Measurements from ENCODE around the gene ITGA2. TPM values are rescaled to one million over a fixed set of nuclear protein-coding genes. Genes with fewer than 3 reads are reported as not detected.

The ITGA2 gene
- total and polyA plus RNA-seq, 5 donors from 2014 or later, result 0.03 to 0.42 (median 0.06) TPM

GRCh38 chr5:53034832-53035231 lies 45.7 kb downstream of the ITGA2 start:
- ATAC-seq (ENCODE audit: low read depth in 2 of 2), result no peak
- no peaks in the 10 kb centered on the region for H3K9me3 ChIP-seq (ENCODE audit: control insufficient read depth in 2 of 2, low read length in 2 of 2)
- Mint-ChIP-seq H3K9me3 (peaks cover 0 to 3% (median 0%) of the 10 kb centered on the region in 7 donors), H3K27ac (no peak overlapping the region), H3K4me3 (no peak overlapping the region), H3K4me1 (peaks cover 4 to 18% (median 9%) of the 10 kb centered on the region in 4 donors), H3K36me3 (peaks cover 4% of the 10 kb centered on the region), H3K27me3 (no peaks in the 10 kb centered on the region)
- no peak overlapping the region for H3K27ac ChIP-seq (ENCODE audit: insufficient read depth, low read length, poor library complexity, severe bottlenecking)
- no peak overlapping the region for H3K4me3 ChIP-seq (ENCODE audit: low read depth, low read length)
- peaks cover 1% of the 10 kb centered on the region for H3K4me1 ChIP-seq (ENCODE audit: control insufficient read depth, insufficient read depth, low read length, poor library complexity, severe bottlenecking)
- no peaks in the 10 kb centered on the region for H3K36me3 ChIP-seq (ENCODE audit: control insufficient read depth, insufficient read depth, low read length)
- DNase-seq, result no peak
- H3K27me3 ChIP-seq (ENCODE audit: control insufficient read depth, insufficient read depth, low read length), result no peaks in the 10 kb centered on the region

GRCh38 chr5:53035868-53036381 lies 46.8 kb downstream of the ITGA2 start:
- Histone ChIP-seq H3K36me3 (ENCODE audit: control insufficient read depth, insufficient read depth, low read length) (no peaks in the 10 kb centered on the region), H3K4me3 (ENCODE audit: low read depth, low read length) (no peak overlapping the region), H3K27ac (ENCODE audit: insufficient read depth, low read length, poor library complexity, severe bottlenecking) (no peak overlapping the region), H3K4me1 (ENCODE audit: control insufficient read depth, insufficient read depth, low read length, poor library complexity, severe bottlenecking) (peaks cover 6% of the 10 kb centered on the region), H3K9me3 (ENCODE audit: control insufficient read depth in 2 of 2, low read length in 2 of 2) (no peaks in the 10 kb centered on the region), H3K27me3 (ENCODE audit: control insufficient read depth, insufficient read depth, low read length) (no peaks in the 10 kb centered on the region)
- Mint-ChIP-seq H3K27me3 (no peaks in the 10 kb centered on the region), H3K4me3 (no peak overlapping the region), H3K4me1 (peaks cover 11 to 29% (median 18%) of the 10 kb centered on the region in 4 donors), H3K36me3 (peaks cover 4% of the 10 kb centered on the region), H3K27ac (no peak overlapping the region), H3K9me3 (peaks cover 0 to 2% (median 0%) of the 10 kb centered on the region in 7 donors)
- DNase-seq (peak in 1 of 3 donors; percentile 32), ATAC-seq (ENCODE audit: low read depth in 2 of 2) (no peak)

GRCh38 chr5:53037141-53037859 lies 48.1 kb downstream of the ITGA2 start:
- H3K27me3 ChIP-seq (ENCODE audit: control insufficient read depth, insufficient read depth, low read length), result no peaks in the 10 kb centered on the region
- H3K36me3 ChIP-seq (ENCODE audit: control insufficient read depth, insufficient read depth, low read length), result no peaks in the 10 kb centered on the region
- H3K4me3 Mint-ChIP-seq, result no peak overlapping the region
- peaks cover 0 to 2% (median 0%) of the 10 kb centered on the region in 7 donors for H3K9me3 Mint-ChIP-seq
- no peak overlapping the region for H3K4me3 ChIP-seq (ENCODE audit: low read depth, low read length)
- no peak overlapping the region for H3K27ac Mint-ChIP-seq
- H3K27ac ChIP-seq (ENCODE audit: insufficient read depth, low read length, poor library complexity, severe bottlenecking), result no peak overlapping the region
- ATAC-seq (ENCODE audit: low read depth in 2 of 2) (no peak), DNase-seq (no peak)
- peaks cover 4% of the 10 kb centered on the region for H3K36me3 Mint-ChIP-seq
- peaks cover 15 to 39% (median 21%) of the 10 kb centered on the region in 4 donors for H3K4me1 Mint-ChIP-seq
- no peaks in the 10 kb centered on the region for H3K27me3 Mint-ChIP-seq
- peaks cover 14% of the 10 kb centered on the region for H3K4me1 ChIP-seq (ENCODE audit: control insufficient read depth, insufficient read depth, low read length, poor library complexity, severe bottlenecking)
- H3K9me3 ChIP-seq (ENCODE audit: control insufficient read depth in 2 of 2, low read length in 2 of 2), result no peaks in the 10 kb centered on the region

DNA sequence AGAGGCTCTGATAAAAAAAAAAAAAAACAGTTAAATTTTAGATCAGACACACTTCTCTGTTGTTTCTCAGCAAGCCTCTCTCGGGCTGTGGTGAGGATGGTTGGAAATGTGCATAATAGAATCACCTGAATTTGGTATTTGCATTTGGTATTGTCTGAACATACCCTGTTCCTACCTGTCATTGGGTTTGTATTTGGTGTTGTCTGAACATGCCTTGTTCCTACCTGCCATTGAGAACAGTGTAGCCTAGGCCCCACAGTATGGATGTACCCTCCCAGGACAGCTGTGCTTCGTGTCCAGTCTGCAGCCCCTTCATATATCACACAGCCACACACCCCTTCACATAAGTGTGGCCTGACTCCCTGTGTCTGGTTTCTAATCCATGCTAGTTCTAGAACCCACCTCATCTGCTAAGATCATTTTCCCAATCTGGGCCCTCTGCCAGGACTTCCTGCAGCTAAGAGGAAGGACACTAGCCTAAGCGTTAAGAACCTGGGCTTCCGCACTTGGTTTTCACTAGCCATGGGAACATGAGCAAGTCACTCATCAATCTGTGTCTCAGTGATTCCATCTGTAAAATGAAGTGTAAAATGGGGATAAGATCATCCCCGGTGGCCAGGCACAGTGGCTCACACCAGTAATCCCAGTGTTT lies 49.2 kb downstream of the ITGA2 start:
- Mint-ChIP-seq H3K27me3 (no peaks in the 10 kb centered on the region), H3K4me3 (no peak overlapping the region), H3K36me3 (peaks cover 4% of the 10 kb centered on the region), H3K9me3 (peaks cover 0 to 2% (median 0%) of the 10 kb centered on the region in 7 donors), H3K27ac (no peak overlapping the region), H3K4me1 (peaks cover 15 to 39% (median 21%) of the 10 kb centered on the region in 4 donors)
- Histone ChIP-seq H3K4me1 (ENCODE audit: control insufficient read depth, insufficient read depth, low read length, poor library complexity, severe bottlenecking) (peaks cover 14% of the 10 kb centered on the region), H3K36me3 (ENCODE audit: control insufficient read depth, insufficient read depth, low read length) (no peaks in the 10 kb centered on the region), H3K27me3 (ENCODE audit: control insufficient read depth, insufficient read depth, low read length) (no peaks in the 10 kb centered on the region), H3K4me3 (ENCODE audit: low read depth, low read length) (no peak overlapping the region), H3K27ac (ENCODE audit: insufficient read depth, low read length, poor library complexity, severe bottlenecking) (no peak overlapping the region), H3K9me3 (ENCODE audit: control insufficient read depth in 2 of 2, low read length in 2 of 2) (no peaks in the 10 kb centered on the region)
- ATAC-seq (ENCODE audit: low read depth in 2 of 2), result no peak
- DNase-seq, result no peak

DNA sequence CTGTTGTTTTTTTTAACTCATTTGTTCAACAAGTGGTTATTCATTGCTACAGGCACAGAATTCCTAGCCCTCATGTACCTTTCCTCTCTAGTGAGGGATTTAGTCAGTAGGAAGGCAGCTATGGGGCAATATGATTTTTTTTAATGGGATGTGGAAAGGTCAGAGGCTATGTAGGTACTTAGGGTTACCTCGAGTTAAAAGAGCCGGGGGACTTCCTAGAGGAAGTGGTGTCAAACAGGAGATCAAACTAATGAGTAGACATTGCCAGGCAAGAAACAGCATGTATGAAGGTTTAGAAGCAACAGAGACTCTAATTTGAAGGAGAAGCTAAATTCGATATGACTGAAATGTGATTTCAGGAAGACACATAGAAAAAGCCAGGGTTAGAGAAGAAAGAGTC lies 50.7 kb downstream of the ITGA2 start:
- no peaks in the 10 kb centered on the region for H3K9me3 ChIP-seq (ENCODE audit: control insufficient read depth in 2 of 2, low read length in 2 of 2)
- Mint-ChIP-seq H3K27me3 (no peaks in the 10 kb centered on the region), H3K9me3 (peaks cover 0 to 4% (median 0%) of the 10 kb centered on the region in 7 donors), H3K36me3 (no peaks in the 10 kb centered on the region), H3K27ac (no peak overlapping the region), H3K4me1 (peaks cover 15 to 39% (median 21%) of the 10 kb centered on the region in 4 donors), H3K4me3 (peak overlapping the region in 2 of 4 donors; percentile 1 to 34)
- no peaks in the 10 kb centered on the region for H3K36me3 ChIP-seq (ENCODE audit: control insufficient read depth, insufficient read depth, low read length)
- no peak overlapping the region for H3K27ac ChIP-seq (ENCODE audit: insufficient read depth, low read length, poor library complexity, severe bottlenecking)
- peaks cover 14% of the 10 kb centered on the region for H3K4me1 ChIP-seq (ENCODE audit: control insufficient read depth, insufficient read depth, low read length, poor library complexity, severe bottlenecking)
- no peak for ATAC-seq (ENCODE audit: low read depth in 2 of 2)
- H3K27me3 ChIP-seq (ENCODE audit: control insufficient read depth, insufficient read depth, low read length), result no peaks in the 10 kb centered on the region
- peak overlapping the region; percentile 34 for H3K4me3 ChIP-seq (ENCODE audit: low read depth, low read length)
- peak in 1 of 3 donors; percentile 18 for DNase-seq

DNA sequence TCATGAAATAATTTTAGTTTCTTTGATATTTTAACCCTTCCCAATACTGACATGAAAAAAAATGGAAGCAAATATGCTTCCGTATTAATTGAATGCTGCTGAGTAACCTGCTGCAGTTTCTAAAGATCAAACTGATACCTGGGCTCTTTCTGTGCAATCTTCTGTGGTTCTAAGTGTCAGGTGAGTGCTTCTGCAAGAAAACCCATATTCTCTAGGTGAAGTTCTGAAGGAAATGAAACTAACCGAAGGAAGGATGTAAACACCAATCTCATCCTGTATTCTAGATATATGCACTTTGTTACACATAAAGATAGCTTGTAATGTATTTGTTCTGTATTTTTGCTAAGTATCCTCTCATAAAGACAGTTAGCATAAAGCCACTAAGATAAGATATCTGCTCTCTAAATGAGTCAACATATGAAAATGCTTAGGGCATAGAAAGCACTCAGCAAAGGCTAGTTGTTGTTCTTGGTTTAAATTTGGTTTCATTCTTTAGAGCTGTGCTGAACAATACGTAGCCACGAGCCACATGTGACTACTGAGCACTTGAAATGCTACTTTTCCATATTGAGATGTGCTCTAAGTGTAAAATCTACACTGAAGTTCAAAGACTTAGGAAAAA lies 52.0 kb downstream of the ITGA2 start:
- Mint-ChIP-seq H3K4me3 (peak overlapping the region; percentile 26 to 76 (median 65)), H3K36me3 (no peaks in the 10 kb centered on the region), H3K4me1 (peaks cover 15 to 39% (median 21%) of the 10 kb centered on the region in 4 donors), H3K27me3 (no peaks in the 10 kb centered on the region), H3K27ac (peak overlapping the region; percentile 48 to 72 (median 52)), H3K9me3 (peaks cover 0 to 4% (median 0%) of the 10 kb centered on the region in 7 donors)
- Histone ChIP-seq H3K4me3 (ENCODE audit: low read depth, low read length) (peak overlapping the region; percentile 75), H3K9me3 (ENCODE audit: control insufficient read depth in 2 of 2, low read length in 2 of 2) (no peaks in the 10 kb centered on the region), H3K36me3 (ENCODE audit: control insufficient read depth, insufficient read depth, low read length) (no peaks in the 10 kb centered on the region), H3K4me1 (ENCODE audit: control insufficient read depth, insufficient read depth, low read length, poor library complexity, severe bottlenecking) (peaks cover 14% of the 10 kb centered on the region), H3K27ac (ENCODE audit: insufficient read depth, low read length, poor library complexity, severe bottlenecking) (peak overlapping the region; percentile 58), H3K27me3 (ENCODE audit: control insufficient read depth, insufficient read depth, low read length) (no peaks in the 10 kb centered on the region)
- ATAC-seq (ENCODE audit: low read depth in 2 of 2) (peak; percentile 76), DNase-seq (peak in 2 of 3 donors; percentile 37 to 80)

- H3K9me3 ChIP-seq (ENCODE audit: control insufficient read depth in 2 of 2, low read length in 2 of 2), result no peaks in the 10 kb centered on the region
- Mint-ChIP-seq H3K27ac (peak overlapping the region in 1 of 3 donors; percentile 48), H3K36me3 (no peaks in the 10 kb centered on the region), H3K4me1 (peaks cover 14 to 34% (median 18%) of the 10 kb centered on the region in 4 donors), H3K4me3 (peak overlapping the region in 1 of 4 donors; percentile 26), H3K9me3 (peaks cover 0 to 4% (median 0%) of the 10 kb centered on the region in 7 donors), H3K27me3 (no peaks in the 10 kb centered on the region)
- peak overlapping the region; percentile 58 for H3K27ac ChIP-seq (ENCODE audit: insufficient read depth, low read length, poor library complexity, severe bottlenecking)
- H3K4me3 ChIP-seq (ENCODE audit: low read depth, low read length), result peak overlapping the region; percentile 75
- no peak for ATAC-seq (ENCODE audit: low read depth in 2 of 2)
- H3K4me1 ChIP-seq (ENCODE audit: control insufficient read depth, insufficient read depth, low read length, poor library complexity, severe bottlenecking), result peaks cover 14% of the 10 kb centered on the region
- H3K27me3 ChIP-seq (ENCODE audit: control insufficient read depth, insufficient read depth, low read length), result no peaks in the 10 kb centered on the region
- no peaks in the 10 kb centered on the region for H3K36me3 ChIP-seq (ENCODE audit: control insufficient read depth, insufficient read depth, low read length)
- no peak for DNase-seq
Observed at GRCh38 chr5:53041740-53042139, 52.6 kb downstream of the ITGA2 start.

Measured in CD4-positive, CD25-positive, alpha-beta regulatory T cell (primary cell).